Mucosa of descending colon (tissue), 3 donors: ENCODE measurements around the gene TESPA1. TPM values are rescaled to one million over a fixed set of nuclear protein-coding genes. Genes with fewer than 3 reads are reported as not detected.

Source experiments
- ATAC-seq: fragments of 200-7000 bp; cut with Tn5 transposase; one replicate; pipeline ENCODE4 v1.9.1; 2020; ENCODE audit warnings: mild to moderate bottlenecking, moderate library complexity
- DNase-seq, 3 donors: peaks; one replicate each; pipeline ENCODE4 v3.0.0-alpha.2; 2020
- H3K36me3 ChIP-seq: fragments of 200-600 bp; one replicate; pipeline ENCODE4 v1.8.0; 2021; ENCODE audit warnings: low read depth, mild to moderate bottlenecking
- H3K4me1 ChIP-seq: fragments of 200-600 bp; one replicate; pipeline ENCODE4 v1.8.0; 2021; ENCODE audit warnings: low read depth, mild to moderate bottlenecking
- H3K4me3 ChIP-seq: fragments of 200-600 bp; one replicate; pipeline ENCODE4 v1.8.0; 2021; ENCODE audit warnings: mild to moderate bottlenecking
- H3K9me3 ChIP-seq: fragments of 200-600 bp; one replicate; pipeline ENCODE4 v1.8.0; 2021; ENCODE audit warnings: mild to moderate bottlenecking
- intact Hi-C, 2 donors: fragments of 100-400 bp; cut with DNase I in 1 of 2; cut with micrococcal nuclease in 1 of 2; formaldehyde crosslinking; loops; one replicate each; pipeline versions ENCODE4 v1.11.0 to v1.11.1; 2022; cut with DNase I, micrococcal nuclease
- total RNA-seq, 3 donors: library from RNA; stranded (reverse); fragmentation: NEBNext Ultra II Directional in 2 of 3; extraction: Animal tissue kit (Norgen Biotek cat#: 25700) in 2 of 3; gene quantifications; one replicate each; pipeline versions ENCODE4 v1.2.1 to v1.2.4, GENCODE V29; 2021 to 2023
- TF ChIP-seq, protein P1 (sequence below): fragments of 200-600 bp; IDR thresholded peaks from one replicate; pipeline ENCODE4 v1.8.0; 2022; ENCODE audit warnings: antibody characterized with exemption, mild to moderate bottlenecking
- donor health status: DM: no; HTN: no; CAD: no; lungs with moderate emphysema.
- donor health status: DM: no; HTN: no; CAD: no.
- donor health status: DM: no; HTN: yes; CAD: no.

TESPA1 gene
- total RNA-seq, 3 donors from 2014 or later: 0.75 to 2.7 (median 1.7) TPM

DNA sequence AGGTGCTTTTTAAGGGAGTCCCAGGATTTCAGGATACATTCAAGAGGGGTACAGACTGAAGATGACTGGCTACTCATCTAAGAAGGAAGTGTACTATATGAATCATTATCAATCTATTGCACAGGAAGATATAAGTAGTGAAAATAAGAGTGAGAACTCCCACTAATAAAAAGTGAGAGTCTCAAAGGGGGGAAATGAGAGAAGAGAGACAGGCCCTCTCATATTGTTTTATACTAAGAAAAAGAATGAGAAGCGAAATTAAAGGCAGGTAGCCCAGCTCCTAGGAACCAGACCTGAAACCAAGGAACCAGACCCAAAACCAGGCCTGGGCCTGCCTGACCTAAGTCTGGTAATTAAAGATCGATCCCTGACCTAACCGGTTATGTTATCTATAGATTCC is 54.6 kb downstream of the TESPA1 start:
- H3K36me3 ChIP-seq: no peaks in the 10 kb centered on the region
- intact Hi-C loops: no loop called here
- TF ChIP-seq, protein P1, sequence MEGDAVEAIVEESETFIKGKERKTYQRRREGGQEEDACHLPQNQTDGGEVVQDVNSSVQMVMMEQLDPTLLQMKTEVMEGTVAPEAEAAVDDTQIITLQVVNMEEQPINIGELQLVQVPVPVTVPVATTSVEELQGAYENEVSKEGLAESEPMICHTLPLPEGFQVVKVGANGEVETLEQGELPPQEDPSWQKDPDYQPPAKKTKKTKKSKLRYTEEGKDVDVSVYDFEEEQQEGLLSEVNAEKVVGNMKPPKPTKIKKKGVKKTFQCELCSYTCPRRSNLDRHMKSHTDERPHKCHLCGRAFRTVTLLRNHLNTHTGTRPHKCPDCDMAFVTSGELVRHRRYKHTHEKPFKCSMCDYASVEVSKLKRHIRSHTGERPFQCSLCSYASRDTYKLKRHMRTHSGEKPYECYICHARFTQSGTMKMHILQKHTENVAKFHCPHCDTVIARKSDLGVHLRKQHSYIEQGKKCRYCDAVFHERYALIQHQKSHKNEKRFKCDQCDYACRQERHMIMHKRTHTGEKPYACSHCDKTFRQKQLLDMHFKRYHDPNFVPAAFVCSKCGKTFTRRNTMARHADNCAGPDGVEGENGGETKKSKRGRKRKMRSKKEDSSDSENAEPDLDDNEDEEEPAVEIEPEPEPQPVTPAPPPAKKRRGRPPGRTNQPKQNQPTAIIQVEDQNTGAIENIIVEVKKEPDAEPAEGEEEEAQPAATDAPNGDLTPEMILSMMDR: no peak
- no peak overlapping the region for H3K4me3 ChIP-seq
- peaks cover 17% of the 10 kb centered on the region for H3K9me3 ChIP-seq
- no peak for ATAC-seq
- no peak for DNase-seq
- no peaks in the 10 kb centered on the region for H3K4me1 ChIP-seq

DNA sequence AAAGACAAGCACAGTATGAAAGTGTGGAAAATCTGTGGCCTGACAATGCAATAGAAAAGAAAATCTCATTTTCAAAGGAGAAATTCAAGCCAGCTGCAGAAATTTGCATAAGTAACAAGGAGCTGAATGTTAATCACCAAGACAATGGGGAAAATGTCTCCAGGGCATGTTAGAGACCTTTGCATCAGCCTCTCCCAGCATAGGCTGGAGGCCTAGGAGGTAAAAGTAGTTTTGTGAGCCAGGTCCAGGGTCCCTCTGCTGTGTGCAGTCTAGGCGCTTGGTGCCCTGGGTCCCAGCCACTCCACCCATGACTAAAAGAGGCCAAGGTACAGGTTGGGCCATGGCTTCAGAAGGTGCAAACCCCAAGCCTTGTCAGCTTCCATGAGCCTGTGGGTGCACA is 58.3 kb downstream of the TESPA1 start:
- Histone ChIP-seq H3K9me3 (peaks cover 17% of the 10 kb centered on the region), H3K4me3 (no peak overlapping the region), H3K36me3 (no peaks in the 10 kb centered on the region), H3K4me1 (no peaks in the 10 kb centered on the region)
- TF ChIP-seq, protein P1: no peak
- ATAC-seq (no peak), DNase-seq (no peak)
- intact Hi-C loops: no loop called here

- ATAC-seq (no peak), DNase-seq (no peak)
- no peaks in the 10 kb centered on the region for H3K4me1 ChIP-seq
- peaks cover 10% of the 10 kb centered on the region for H3K9me3 ChIP-seq
- TF ChIP-seq, protein P1: no peak
- no peak overlapping the region for H3K4me3 ChIP-seq
- no peaks in the 10 kb centered on the region for H3K36me3 ChIP-seq
- intact Hi-C loops: no loop called here
These were observed 59.4 kb downstream of the TESPA1 start for GRCh38 chr12:54924972-54925707.

GRCh38 chr12:54917001-54917488 is 67.5 kb downstream of the TESPA1 start:
- ATAC-seq (no peak), DNase-seq (no peak)
- Histone ChIP-seq H3K36me3 (no peaks in the 10 kb centered on the region), H3K4me3 (no peak overlapping the region), H3K9me3 (no peaks in the 10 kb centered on the region), H3K4me1 (no peaks in the 10 kb centered on the region)
- TF ChIP-seq, protein P1: no peak
- intact Hi-C loops: no loop called here

Other genes starting within 250 kb of the TESPA1 start
- not detected for gene MUCL1, start 130.2 kb downstream of the TESPA1 start, total RNA-seq
- not detected for gene NEUROD4, start 35.2 kb upstream of the TESPA1 start, total RNA-seq
- not detected for gene OR9K2, start 141.6 kb upstream of the TESPA1 start, total RNA-seq
- not detected for gene OR10A7, start 236.3 kb upstream of the TESPA1 start, total RNA-seq